ENCODE results near the gene SPRED1. TPM values are rescaled to one million over a fixed set of nuclear protein-coding genes. Genes with fewer than 3 reads are reported as not detected.
A peak's percentile ranks its signal among the peaks of the same experiment; 100 is the strongest.

SPRED1 gene
- 8.2 and 17.6 TPM in 2 replicates for total RNA-seq (2014; rRNA removed; shearing (Covaris generic))

GRCh38 chr15:38252481-38253350 lies at the start of gene SPRED1:
SPRED1 (plus strand) TSS chr15:38252836; CDS start chr15:38253186, 350 bp downstream.
- in situ Hi-C loops (cut with HindIII; ENCODE audit: low sequenced_read_pairs), result no loop called here
- peak; percentile 41 for DNase-seq (ENCODE audit: low spot score)

GRCh38 chr15:38205526-38206272 lies 46.9 kb upstream of the SPRED1 start:
- in situ Hi-C loops (cut with HindIII; ENCODE audit: low sequenced_read_pairs), result no loop called here
- no peak for DNase-seq (ENCODE audit: low spot score)

- in situ Hi-C loops (cut with HindIII; ENCODE audit: low sequenced_read_pairs), result no loop called here
- DNase-seq (ENCODE audit: low spot score), result no peak
Measured at GRCh38 chr15:38207621-38208020, 45.0 kb upstream of the SPRED1 start.

GRCh38 chr15:38208206-38208605 lies 44.4 kb upstream of the SPRED1 start:
- in situ Hi-C loops (cut with HindIII; ENCODE audit: low sequenced_read_pairs), result no loop called here

GRCh38 chr15:38208779-38209178 lies 43.9 kb upstream of the SPRED1 start:
- DNase-seq (ENCODE audit: low spot score), result no peak
- in situ Hi-C loops (cut with HindIII; ENCODE audit: low sequenced_read_pairs), result no loop called here

More at GRCh38 chr15:38208206-38208605, 44.4 kb upstream of the SPRED1 start:
- DNase-seq (ENCODE audit: low spot score), result no peak

- DNase-seq (ENCODE audit: low spot score), result no peak
- in situ Hi-C loops (cut with HindIII; ENCODE audit: low sequenced_read_pairs), result no loop called here
Measured at GRCh38 chr15:38211249-38211648, 41.4 kb upstream of the SPRED1 start.

GRCh38 chr15:38211811-38212210 lies 40.8 kb upstream of the SPRED1 start:
- DNase-seq (ENCODE audit: low spot score), result no peak
- in situ Hi-C loops (cut with HindIII; ENCODE audit: low sequenced_read_pairs), result no loop called here

- in situ Hi-C loops (cut with HindIII; ENCODE audit: low sequenced_read_pairs), result no loop called here
- DNase-seq (ENCODE audit: low spot score), result no peak
Measured at GRCh38 chr15:38212729-38213351, 39.8 kb upstream of the SPRED1 start.

- in situ Hi-C loops (cut with HindIII; ENCODE audit: low sequenced_read_pairs), result no loop called here
Measured at GRCh38 chr15:38213356-38213755, 39.3 kb upstream of the SPRED1 start.

GRCh38 chr15:38215707-38216106 lies 36.9 kb upstream of the SPRED1 start:
- DNase-seq (ENCODE audit: low spot score), result no peak
- in situ Hi-C loops (cut with HindIII; ENCODE audit: low sequenced_read_pairs), result no loop called here

More at GRCh38 chr15:38213356-38213755, 39.3 kb upstream of the SPRED1 start:
- DNase-seq (ENCODE audit: low spot score), result no peak

- DNase-seq (ENCODE audit: low spot score), result no peak
- in situ Hi-C loops (cut with HindIII; ENCODE audit: low sequenced_read_pairs), result no loop called here
Measured at GRCh38 chr15:38216763-38217162, 35.9 kb upstream of the SPRED1 start.

GRCh38 chr15:38217191-38217595 lies 35.4 kb upstream of the SPRED1 start:
- DNase-seq (ENCODE audit: low spot score), result no peak
- in situ Hi-C loops (cut with HindIII; ENCODE audit: low sequenced_read_pairs), result no loop called here

GRCh38 chr15:38217788-38218609 lies 34.6 kb upstream of the SPRED1 start:
- in situ Hi-C loops (cut with HindIII; ENCODE audit: low sequenced_read_pairs), result no loop called here
- DNase-seq (ENCODE audit: low spot score), result no peak

- DNase-seq (ENCODE audit: low spot score), result no peak
- in situ Hi-C loops (cut with HindIII; ENCODE audit: low sequenced_read_pairs), result no loop called here
Measured at GRCh38 chr15:38220606-38221273, 31.9 kb upstream of the SPRED1 start.

- in situ Hi-C loops (cut with HindIII; ENCODE audit: low sequenced_read_pairs), result no loop called here
- DNase-seq (ENCODE audit: low spot score), result no peak
Measured at GRCh38 chr15:38224486-38224885, 28.1 kb upstream of the SPRED1 start.

- in situ Hi-C loops (cut with HindIII; ENCODE audit: low sequenced_read_pairs), result no loop called here
Measured at GRCh38 chr15:38225381-38225780, 27.3 kb upstream of the SPRED1 start.

GRCh38 chr15:38226608-38227266 lies 25.9 kb upstream of the SPRED1 start:
- in situ Hi-C loops (cut with HindIII; ENCODE audit: low sequenced_read_pairs), result no loop called here
- DNase-seq (ENCODE audit: low spot score), result peak; percentile 8

More at GRCh38 chr15:38225381-38225780, 27.3 kb upstream of the SPRED1 start:
- DNase-seq (ENCODE audit: low spot score), result no peak

- in situ Hi-C loops (cut with HindIII; ENCODE audit: low sequenced_read_pairs), result no loop called here
- DNase-seq (ENCODE audit: low spot score), result no peak
Measured at GRCh38 chr15:38227941-38228340, 24.7 kb upstream of the SPRED1 start.
